H1 (cell line): ENCODE data around the gene CNGA1. TPM values are rescaled to one million over a fixed set of nuclear protein-coding genes. Genes with fewer than 3 reads are reported as not detected.

Experiments
- CTCF ChIA-PET: fragments of 300-600 bp; sonication (Branson Sonifier 250); formaldehyde crosslinking; loops from one replicate; lab custom pipeline; 2021; ENCODE audit not compliant: partially characterized antibody; lab: Charles Lee
- POLR2A ChIA-PET: fragments of 300-600 bp; sonication (Branson Sonifier 250); formaldehyde crosslinking; loops from one replicate; lab custom pipeline; 2021; ENCODE audit warnings: inconsistent platforms; ENCODE audit not compliant: partially characterized antibody; lab: Charles Lee
- DNase-seq, 2 experiments: peaks; one replicate each; pipeline versions ENCODE4 v3.0.0 to v3.0.0-alpha.2; 2010 to 2022; ENCODE audit warnings: low spot score in 2 of 2, low read depth in 1 of 2, mixed read lengths in 1 of 2
- FAIRE-seq: peaks from 2 replicates; lab custom pipeline; 2011; peaks lifted over from hg19 to GRCh38; lab: Jason Lieb, UNC
- H2AFZ ChIP-seq: 2 replicates; pipeline ENCODE4 v1.8.1; 2012; ENCODE audit warnings: low read length, inconsistent platforms
- H2AK5ac ChIP-seq: 2 replicates; pipeline ENCODE4 v1.6.1; 2013; ENCODE audit warnings: low read depth, low read length
- H2BK120ac ChIP-seq: replicated peaks from 2 replicates; pipeline ENCODE3; 2013; ENCODE audit warnings: low read depth, low read length, inconsistent platforms
- H2BK12ac ChIP-seq: 2 replicates; pipeline ENCODE4 v1.6.1; 2013; ENCODE audit warnings: low read depth, low read length
- H2BK15ac ChIP-seq: 2 replicates; pipeline ENCODE4 v1.6.1; 2013; ENCODE audit warnings: low read length
- H2BK20ac ChIP-seq: 2 replicates; pipeline ENCODE4 v1.6.1; 2013; ENCODE audit warnings: low read length
- H2BK5ac ChIP-seq: 2 replicates; pipeline ENCODE4 v1.6.1; 2013; ENCODE audit warnings: low read depth, low read length
- H3K14ac ChIP-seq: 2 replicates; pipeline ENCODE4 v1.6.1; 2013; ENCODE audit warnings: inconsistent platforms; ENCODE audit not compliant: insufficient read length
- H3K18ac ChIP-seq: 2 replicates; pipeline ENCODE4 v1.6.1; 2013; ENCODE audit warnings: low read length; ENCODE audit errors: extremely low read depth
- H3K23ac ChIP-seq: 2 replicates; pipeline ENCODE4 v1.6.1; 2013; ENCODE audit warnings: inconsistent platforms; ENCODE audit not compliant: insufficient read length
- H3K23me2 ChIP-seq: 2 replicates; pipeline ENCODE4 v1.6.1; 2013; ENCODE audit warnings: low read depth, low read length
- H3K27ac ChIP-seq: 2 replicates; pipeline ENCODE4 v1.6.1; 2011; ENCODE audit warnings: low read depth, low read length, inconsistent platforms
- H3K27me3 ChIP-seq, 4 experiments: replicated peaks in 1 of 4; 1 replicate in 1 of 4; 2 replicates in 3 of 4; pipeline versions ENCODE4 v1.6.1 to v1.8.1; 2011 to 2013; ENCODE audit warnings: low read length in 3 of 4, mild to moderate bottlenecking in 3 of 4, inconsistent platforms in 2 of 4, mixed read lengths in 2 of 4, moderate library complexity in 1 of 4; ENCODE audit not compliant: control insufficient read depth in 3 of 4, insufficient read depth in 3 of 4; ENCODE audit errors: extremely low read depth in 1 of 4
- H3K36me3 ChIP-seq, 4 experiments: 2 replicates each; pipeline versions ENCODE4 v1.6.1 to v1.8.1; 2011 to 2013; ENCODE audit warnings: mild to moderate bottlenecking in 4 of 4, low read length in 3 of 4, moderate library complexity in 2 of 4, control low read depth in 1 of 4, inconsistent platforms in 1 of 4; ENCODE audit not compliant: insufficient read depth in 4 of 4, control insufficient read depth in 2 of 4
- H3K4ac ChIP-seq: replicated peaks from 2 replicates; pipeline ENCODE3; 2013; ENCODE audit warnings: low read length, low read depth, mixed read lengths, inconsistent platforms; ENCODE audit not compliant: insufficient read length
- H3K4me1 ChIP-seq, 4 experiments: replicated peaks in 1 of 4; 1 replicate in 1 of 4; 2 replicates in 3 of 4; pipeline versions ENCODE4 v1.6.1 to v1.8.1; 2011 to 2013; ENCODE audit warnings: low read length in 3 of 4, inconsistent platforms in 2 of 4, mixed read lengths in 1 of 4; ENCODE audit not compliant: insufficient read depth in 4 of 4, control insufficient read depth in 3 of 4
- H3K4me2 ChIP-seq, 2 experiments: 2 replicates each; pipeline versions ENCODE4 v1.6.1 to v1.8.1; 2011 to 2013; ENCODE audit warnings: low read depth in 2 of 2, low read length in 2 of 2, control low read depth in 1 of 2, inconsistent platforms in 1 of 2, mild to moderate bottlenecking in 1 of 2; ENCODE audit not compliant: insufficient read depth in 1 of 2
- H3K4me3 ChIP-seq, 4 experiments: fragments of 200-600, 300-600 bp in 1 of 4; sonication (generic), shearing (Covaris generic), sonication (Bioruptor Twin) in 1 of 4; 2 replicates each; pipeline versions ENCODE4 v1.5.1 to v1.8.1; 2011 to 2016; ENCODE audit warnings: low read length in 4 of 4, low read depth in 3 of 4, control low read depth in 2 of 4, inconsistent platforms in 2 of 4, mild to moderate bottlenecking in 2 of 4, mixed read lengths in 1 of 4, moderate library complexity in 1 of 4; ENCODE audit not compliant: insufficient read depth in 2 of 4; ENCODE audit errors: extremely low read depth in 1 of 4
- H3K56ac ChIP-seq: replicated peaks from 2 replicates; pipeline ENCODE3; 2013; ENCODE audit warnings: low read depth, mild to moderate bottlenecking, mixed read lengths, low read length, inconsistent platforms; ENCODE audit not compliant: insufficient read length
- H3K79me1 ChIP-seq: 2 replicates; pipeline ENCODE4 v1.6.1; 2013; ENCODE audit warnings: low read depth, low read length, control low read depth
- H3K79me2 ChIP-seq, 2 experiments: 2 replicates each; pipeline versions ENCODE4 v1.6.1 to v1.8.1; 2012 to 2013; ENCODE audit warnings: low read length in 2 of 2, mild to moderate bottlenecking in 2 of 2, inconsistent platforms in 1 of 2; ENCODE audit not compliant: insufficient read depth in 2 of 2, control insufficient read depth in 1 of 2
- H3K9ac ChIP-seq, 4 experiments: replicated peaks in 1 of 4; 1 replicate in 1 of 4; 2 replicates in 3 of 4; pipeline versions ENCODE4 v1.6.1 to v1.8.1; 2011 to 2013; ENCODE audit warnings: low read depth in 3 of 4, low read length in 3 of 4, control low read depth in 2 of 4, mild to moderate bottlenecking in 2 of 4, moderate library complexity in 2 of 4, inconsistent platforms in 1 of 4; ENCODE audit errors: extremely low read depth in 1 of 4
- H3K9me3 ChIP-seq, 2 experiments: 2 replicates each; pipeline versions ENCODE4 v1.6.1 to v1.8.1; 2012 to 2013; ENCODE audit warnings: mild to moderate bottlenecking in 2 of 2, moderate library complexity in 2 of 2, control low read depth in 1 of 2, inconsistent platforms in 1 of 2, low read depth in 1 of 2, low read length in 1 of 2, mixed read lengths in 1 of 2; ENCODE audit not compliant: insufficient read depth in 2 of 2
- H4K20me1 ChIP-seq, 2 experiments: replicated peaks in 1 of 2; 2 replicates each; pipeline versions ENCODE3 to v1.8.1; 2011 to 2013; ENCODE audit warnings: inconsistent platforms in 2 of 2, low read length in 2 of 2, mild to moderate bottlenecking in 1 of 2; ENCODE audit not compliant: insufficient read depth in 2 of 2, control insufficient read depth in 1 of 2
- H4K5ac ChIP-seq: 2 replicates; pipeline ENCODE4 v1.6.1; 2013; ENCODE audit warnings: low read length, low read depth, mixed read lengths, inconsistent platforms; ENCODE audit not compliant: insufficient read length
- H4K8ac ChIP-seq: 2 replicates; pipeline ENCODE4 v1.8.0; 2013; ENCODE audit warnings: mild to moderate bottlenecking, moderate library complexity, low read length, inconsistent platforms; ENCODE audit not compliant: insufficient read depth; ENCODE audit errors: extremely low read depth
- H4K91ac ChIP-seq: replicated peaks from 2 replicates; pipeline ENCODE3; 2013; ENCODE audit warnings: low read length, mixed read lengths, inconsistent platforms; ENCODE audit not compliant: insufficient read length
- CTBP2 ChIP-seq: IDR thresholded peaks from 2 replicates; pipeline ENCODE4 v1.7.0; 2011; ENCODE audit warnings: borderline replicate concordance, mild to moderate bottlenecking, moderate library complexity, mixed read lengths, low read length; ENCODE audit not compliant: insufficient read depth, insufficient read length
- EGR1 ChIP-seq: IDR thresholded peaks from 2 replicates; pipeline ENCODE4 v1.6.1; 2011; ENCODE audit warnings: low read depth, low read length, borderline replicate concordance
- EP300 ChIP-seq, 2 experiments: IDR thresholded peaks; 1 replicate in 1 of 2; 2 replicates in 1 of 2; pipeline ENCODE4 v1.6.1; 2011 to 2012; ENCODE audit warnings: low read depth in 2 of 2, low read length in 2 of 2, mild to moderate bottlenecking in 2 of 2, borderline replicate concordance in 1 of 2, inconsistent platforms in 1 of 2, moderate library complexity in 1 of 2
- JUND ChIP-seq: IDR thresholded peaks from 2 replicates; pipeline ENCODE4 v1.6.1; 2011; ENCODE audit warnings: mild to moderate bottlenecking, improper control_type of control experiment, low read length
- SP1 ChIP-seq: IDR thresholded peaks from 2 replicates; pipeline ENCODE4 v1.6.1; 2011; ENCODE audit warnings: low read depth, low read length
- TAF7 ChIP-seq: optimal IDR thresholded peaks from 2 replicates; pipeline ENCODE3; 2011; ENCODE audit warnings: low read depth, mild to moderate bottlenecking, inconsistent platforms, low read length, moderate library complexity, borderline replicate concordance
- WGBS, 2 experiments: shearing (Covaris generic) in 1 of 2; methylation state at CpG; one replicate each; pipeline versions ENCODE4 v1.1.6 to v1.1.7; 2013 to 2015; ENCODE audit warnings: low lambda C conversion rate in 2 of 2, mixed read lengths in 2 of 2, inconsistent platforms in 1 of 2, low coverage in 1 of 2, missing lambda C conversion rate in 1 of 2; ENCODE audit not compliant: insufficient replicate concordance in 2 of 2, insufficient coverage in 1 of 2, insufficient read length in 1 of 2; ENCODE audit errors: extremely low coverage in 1 of 2, missing lambda C conversion rate in 1 of 2; 5-methylcytosine and 5-hydroxymethylcytosine counted together
- polyA plus RNA-seq, 7 experiments: library from polyadenylated mRNA; depleted of rRNA in 3 of 7; stranded (reverse) in 5 of 7; unstranded in 2 of 7; fragments of >200 nt in 5 of 7; fragments of 200-250 nt in 2 of 7; gene quantifications; 1 replicate in 5 of 7; 2 replicates in 1 of 7; 4 replicates in 1 of 7; pipeline versions ENCODE4 v1.2.1 to v1.2.3, GENCODE V29; 2011 to 2013; ENCODE audit warnings: missing spikeins in 2 of 7, mixed read lengths in 2 of 7
- total RNA-seq: library from RNA; stranded (reverse); fragmentation: NEBNext Ultra II Directional; extraction: Animal tissue kit (Norgen Biotek cat#: 25700); gene quantifications from 2 replicates; pipeline ENCODE4 v1.2.1, GENCODE V29; 2021

The CNGA1 gene
- total and polyA plus RNA-seq, 2 of the 8 experiments (the other 6 are each of a cell fraction or from before 2014, with no cell fraction given): 0.17 to 0.54 TPM

DNA sequence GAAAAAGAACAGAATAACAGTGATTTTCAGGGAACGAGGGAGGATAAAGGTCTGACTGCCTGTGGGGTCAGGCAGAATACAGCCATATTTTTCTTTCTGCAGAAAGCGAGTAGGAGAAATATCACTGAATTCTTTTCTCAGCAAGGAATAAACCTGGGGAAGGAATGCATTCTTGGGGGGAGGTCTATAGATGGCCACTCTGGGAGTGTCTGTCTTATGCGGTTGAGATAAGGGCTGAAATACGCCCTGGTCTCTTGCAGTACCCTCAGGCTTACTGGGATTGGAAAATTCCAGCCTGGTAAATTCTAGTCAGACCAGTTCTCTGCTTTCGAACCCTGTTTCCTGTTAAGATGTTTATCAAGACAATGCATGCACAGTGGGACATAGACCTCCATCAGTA lies 26.3 kb downstream of the CNGA1 start:
- Histone ChIP-seq H3K23ac (no peak overlapping the region), H3K14ac (no peak overlapping the region), H3K56ac (no peak overlapping the region), H2BK15ac (no peak overlapping the region), H3K4me3 (no peak overlapping the region), H2AFZ (no peak overlapping the region), H3K4me1 (no peaks in the 10 kb centered on the region), H3K23me2 (no peaks in the 10 kb centered on the region), H3K9ac (no peak overlapping the region), H3K4me2 (no peak overlapping the region), H2BK120ac (no peak overlapping the region), H4K91ac (no peak overlapping the region), H3K79me1 (no peaks in the 10 kb centered on the region), H4K8ac (no peak overlapping the region), H3K27me3 (no peaks in the 10 kb centered on the region), H3K18ac (no peak overlapping the region), H3K36me3 (no peaks in the 10 kb centered on the region), H4K20me1 (no peaks in the 10 kb centered on the region), H2AK5ac (no peak overlapping the region), H3K27ac (no peak overlapping the region), H3K9me3 (peaks cover 6 to 12% of the 10 kb centered on the region in 2 experiments; a peak in 2 of 4 replicates), H3K4ac (no peak overlapping the region), H2BK20ac (no peak overlapping the region), H2BK5ac (no peak overlapping the region), H2BK12ac (no peak overlapping the region), H4K5ac (no peak overlapping the region), H3K79me2 (no peaks in the 10 kb centered on the region)
- ChIA-PET POLR2A (no interaction called here), CTCF (no interaction called here)
- DNase-seq: no peak
- TF ChIP-seq SP1 (no peak), TAF7 (no peak), EP300 (IDR thresholded peaks at IDR 0.05; ENCODE audit: borderline replicate concordance in 1 of 2, low read depth in 2 of 2, low read length in 2 of 2) (peak in 1 of 2 experiments; percentile 95; a peak in 1 of 3 replicates), JUND (no peak), CTBP2 (no peak), EGR1 (no peak)
- FAIRE-seq: no peak
- WGBS, 2 experiments: 94% methylated on average over 5 of the region's 5 CpGs; no CpG with 5 or more reads in 1 of the 2 experiments
